ENCODE measurements around the gene GALM. TPM values are rescaled to one million over a fixed set of nuclear protein-coding genes. Genes with fewer than 3 reads are reported as not detected.

GALM gene
- total and polyA plus RNA-seq, 2 donors (not counting 3 experiments of a cell fraction or from before 2014, with no cell fraction given): 4.8 to 6.1 TPM

GRCh38 chr2:38698467-38699003, 32.6 kb downstream of the GALM start:
- no TSS peak for BruUV-seq (replicated peaks)
- H3K4me3 ChIP-seq (replicated peaks in 1 of 3; ENCODE audit: insufficient read depth in 1 of 3, low read depth in 1 of 3, low read length in 3 of 3): no peak overlapping the region
- ChIA-PET POLR2A (interaction anchor here (1.2 kb wide), 1 partner anchor 53 kb away, joined by 3 read pairs; the partner anchor contains the start of gene SRSF7), CTCF (interaction anchor here (0.7 to 2.3 kb wide), 4 partner anchors 95 to 1303 kb away, joined by 3 to 5 read pairs (median 3); no protein-coding TSS in a partner anchor)
- DNase-seq (ENCODE audit: low read depth, low spot score): no peak
- no peak overlapping the region for H3K4me2 ChIP-seq (ENCODE audit: insufficient read depth, low read length)
- no peak for FAIRE-seq
- no peaks in the 10 kb centered on the region for H3K36me3 ChIP-seq (ENCODE audit: control insufficient read depth in 2 of 2, extremely low read depth in 1 of 2, insufficient read depth in 2 of 2, low read length in 2 of 2)
- no peak overlapping the region for H3K9ac ChIP-seq (replicated peaks; ENCODE audit: extremely low read depth, insufficient read depth, low read length)
- no peaks in the 10 kb centered on the region for H3K9me1 ChIP-seq (replicated peaks; ENCODE audit: control insufficient read depth, extremely low read depth, insufficient read depth, low read length)
- dilution Hi-C loops (cut with MboI; ENCODE audit: extremely low pct_ligation_motif_present, low sequenced_read_pairs): no loop called here
- no peaks in the 10 kb centered on the region for H3K9me3 ChIP-seq (replicated peaks; ENCODE audit: control insufficient read depth, insufficient read depth, low read length)
- no peak overlapping the region for H3K27ac ChIP-seq (ENCODE audit: insufficient read depth, low read depth, low read length)
- H2AFZ ChIP-seq (ENCODE audit: low read depth, low read length): no peak overlapping the region
- no peaks in the 10 kb centered on the region for H4K20me1 ChIP-seq (replicated peaks; ENCODE audit: control insufficient read depth, extremely low read depth, insufficient read depth, low read length)
- no peaks in the 10 kb centered on the region for H3K27me3 ChIP-seq (ENCODE audit: control insufficient read depth in 2 of 2, insufficient read depth in 2 of 2, low read length in 2 of 2)
- TF ChIP-seq GATA2 (IDR thresholded peaks at IDR 0.05; ENCODE audit: insufficient read depth, insufficient read length, low read depth, low read length) (no peak), CTCF (IDR thresholded peaks at IDR 0.05; ENCODE audit: extremely low read depth in 1 of 2, insufficient read depth in 1 of 2, low read depth in 1 of 2, low read length in 2 of 2) (no peak), EZH2 (IDR thresholded peaks at IDR 0.05; ENCODE audit: borderline replicate concordance, low read depth, low read length, severe bottlenecking) (no peak), POLR2AphosphoS5 (IDR thresholded peaks at IDR 0.05; ENCODE audit: insufficient read depth, low read depth, low read length) (no peak), MYC (IDR thresholded peaks at IDR 0.05; ENCODE audit: low read depth, low read length) (no peak), FOS (IDR thresholded peaks at IDR 0.05; ENCODE audit: borderline replicate concordance, insufficient read depth, low read length) (no peak), POLR2A (IDR thresholded peaks at IDR 0.05; ENCODE audit: low read depth, low read length) (no peak), JUN (IDR thresholded peaks at IDR 0.05; ENCODE audit: borderline replicate concordance, insufficient read depth, insufficient read length, low read depth) (no peak)
- TF ChIP-seq, protein P1, sequence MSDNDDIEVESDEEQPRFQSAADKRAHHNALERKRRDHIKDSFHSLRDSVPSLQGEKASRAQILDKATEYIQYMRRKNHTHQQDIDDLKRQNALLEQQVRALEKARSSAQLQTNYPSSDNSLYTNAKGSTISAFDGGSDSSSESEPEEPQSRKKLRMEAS (IDR thresholded peaks at IDR 0.05; ENCODE audit: insufficient read depth, insufficient read length): no peak
- no peaks in the 10 kb centered on the region for H3K4me1 ChIP-seq (ENCODE audit: control insufficient read depth, extremely low read depth, insufficient read depth, low read length)
- no peaks in the 10 kb centered on the region for H3K79me2 ChIP-seq (ENCODE audit: control insufficient read depth, insufficient read depth, low read length)
- intact Hi-C loops (cut with micrococcal nuclease): no loop called here

All from endothelial cell of umbilical vein (primary cell).